ENCODE results near the gene ZNF217. TPM values are rescaled to one million over a fixed set of nuclear protein-coding genes. Genes with fewer than 3 reads are reported as not detected.
"Not testable (repeated sequence)": the region's sequence is repeated elsewhere in the genome, so short reads cannot be mapped to it uniquely, and the experiment has no call there.

The ZNF217 gene
- total RNA-seq, 2 experiments from 2014 or later, result 83.5 to 87.4 TPM

GRCh38 chr20:53608071-53608455 is 14.4 kb upstream of the ZNF217 start:
- ChIA-PET CTCF (no interaction called here), POLR2A (interaction anchor here (1.0 to 2.6 kb wide), 4 partner anchors 8 to 16 kb away, joined by 3 to 22 read pairs (median 5); no protein-coding TSS in a partner anchor)
- Mint-ChIP-seq H3K4me1 (ENCODE audit: low read depth) (peaks cover 41% of the 10 kb centered on the region), H3K27me3 (no peaks in the 10 kb centered on the region), H3K4me3 (peak overlapping the region; percentile 86), H3K9me3 (no peaks in the 10 kb centered on the region), H3K27ac (peak overlapping the region; percentile 94), H3K36me3 (ENCODE audit: low read depth) (peaks cover 17% of the 10 kb centered on the region)
- intact Hi-C loops (cut with DNase I, micrococcal nuclease), result loop anchor here in 1 of 2 experiments (2.0 to 5.0 kb wide), 2 partner anchors 15 to 99 kb away; no protein-coding TSS in a partner anchor
- H3K27me3 ChIP-seq (ENCODE audit: control insufficient read depth in 1 of 2, insufficient read depth in 2 of 2, low read length in 2 of 2), result no peaks in the 10 kb centered on the region
- peak overlapping the region; percentile 55 for H3K4me3 ChIP-seq (ENCODE audit: low read length)
- peaks cover 3% of the 10 kb centered on the region for H3K36me3 ChIP-seq (ENCODE audit: insufficient read depth, low read length)
- peak overlapping the region; percentile 68 to 75 for H3K27ac ChIP-seq (ENCODE audit: low read depth in 1 of 2, low read length in 2 of 2)
- peaks cover 0 to 10% of the 10 kb centered on the region in 2 experiments for H3K9me3 ChIP-seq (ENCODE audit: control insufficient read depth in 1 of 2, insufficient read depth in 1 of 2, low read length in 2 of 2)
- H3K4me1 ChIP-seq (ENCODE audit: insufficient read depth, low read length), result peaks cover 31% of the 10 kb centered on the region
- ATAC-seq (ENCODE audit: poor library complexity) (no peak), DNase-seq (peak in 2 of 14 experiments; percentile 27 to 32)
- no peak for TF ChIP-seq CTCF (IDR thresholded peaks at IDR 0.05)

DNA sequence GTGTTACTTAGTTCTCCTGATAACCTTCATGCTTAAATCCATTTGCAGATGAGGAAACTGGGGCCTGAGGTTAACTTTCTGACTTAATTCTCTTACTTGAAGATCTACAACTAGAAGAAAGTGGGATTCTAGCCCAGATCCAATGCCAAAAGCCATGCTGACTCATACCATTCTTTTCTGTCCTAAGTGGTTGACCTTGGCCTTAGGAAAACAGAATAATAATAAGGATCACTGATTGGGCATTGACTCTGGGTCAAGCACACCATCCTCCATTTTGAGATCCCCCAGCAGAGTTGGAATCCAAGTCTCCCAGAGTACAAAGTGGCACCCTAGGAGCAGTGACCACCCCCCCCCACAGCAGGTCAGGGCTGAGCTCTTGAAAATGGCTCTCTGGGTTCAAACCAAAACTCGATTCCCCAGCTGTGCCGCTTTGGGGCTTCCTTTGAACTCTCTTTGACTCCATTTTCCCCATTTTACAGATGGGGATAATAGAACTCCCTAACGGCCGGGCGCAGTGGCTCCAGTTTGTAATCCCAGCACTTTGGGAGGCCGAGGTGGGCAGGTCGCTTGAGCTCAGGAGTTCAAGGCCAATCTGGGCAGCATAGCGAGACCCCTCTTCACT is 12.8 kb upstream of the ZNF217 start:
- no peak for ATAC-seq (ENCODE audit: poor library complexity)
- H3K9me3 ChIP-seq (ENCODE audit: control insufficient read depth in 1 of 2, insufficient read depth in 1 of 2, low read length in 2 of 2), result peaks cover 0 to 10% of the 10 kb centered on the region in 2 experiments
- no peak overlapping the region for H3K27ac ChIP-seq (ENCODE audit: low read depth in 1 of 2, low read length in 2 of 2)
- ChIA-PET CTCF (interaction anchor here (1.3 kb wide), 1 partner anchor 15 kb away, joined by 3 read pairs; no protein-coding TSS in a partner anchor), POLR2A (interaction anchor here (1.1 to 1.9 kb wide), 2 partner anchors 10 kb away, joined by 3 to 6 read pairs; no protein-coding TSS in a partner anchor)
- peaks cover 46% of the 10 kb centered on the region for H3K4me1 Mint-ChIP-seq (ENCODE audit: low read depth)
- no peak overlapping the region for H3K4me3 Mint-ChIP-seq
- no peaks in the 10 kb centered on the region for H3K27me3 Mint-ChIP-seq
- H3K4me1 ChIP-seq (ENCODE audit: insufficient read depth, low read length), result peaks cover 31% of the 10 kb centered on the region
- H3K36me3 ChIP-seq (ENCODE audit: insufficient read depth, low read length), result peaks cover 3% of the 10 kb centered on the region
- no peak overlapping the region for H3K27ac Mint-ChIP-seq
- H3K4me3 ChIP-seq (ENCODE audit: low read length), result no peak overlapping the region
- no peaks in the 10 kb centered on the region for H3K27me3 ChIP-seq (ENCODE audit: control insufficient read depth in 1 of 2, insufficient read depth in 2 of 2, low read length in 2 of 2)
- DNase-seq, result peak in 1 of 14 experiments; percentile 16
- intact Hi-C loops (cut with DNase I, micrococcal nuclease), result loop anchor here in 1 of 2 experiments (5.0 kb wide), 1 partner anchor 101 kb away; no protein-coding TSS in a partner anchor
- no peak for TF ChIP-seq CTCF (IDR thresholded peaks at IDR 0.05)
- H3K9me3 Mint-ChIP-seq, result no peaks in the 10 kb centered on the region
- peaks cover 17% of the 10 kb centered on the region for H3K36me3 Mint-ChIP-seq (ENCODE audit: low read depth)

- ChIA-PET POLR2A (interaction anchor here (1.1 kb wide), 1 partner anchor 9 kb away, joined by 3 read pairs; no protein-coding TSS in a partner anchor), CTCF (interaction anchor here (1.3 kb wide), 1 partner anchor 16 kb away, joined by 3 read pairs; no protein-coding TSS in a partner anchor)
- H3K4me3 ChIP-seq (ENCODE audit: low read length); H3K9me3 Mint-ChIP-seq; H3K27me3 ChIP-seq (ENCODE audit: control insufficient read depth in 1 of 2, insufficient read depth in 2 of 2, low read length in 2 of 2); H3K27me3 Mint-ChIP-seq; H3K27ac ChIP-seq (ENCODE audit: low read depth in 1 of 2, low read length in 2 of 2); ATAC-seq (ENCODE audit: poor library complexity); H3K4me3 Mint-ChIP-seq; H3K36me3 ChIP-seq (ENCODE audit: insufficient read depth, low read length); H3K27ac Mint-ChIP-seq; DNase-seq: not testable (repeated sequence)
- intact Hi-C loops (cut with DNase I, micrococcal nuclease), result loop anchor here in 1 of 2 experiments (5.0 kb wide), 1 partner anchor 102 kb away; no protein-coding TSS in a partner anchor
- peaks cover 51% of the 10 kb centered on the region for H3K4me1 Mint-ChIP-seq (ENCODE audit: low read depth)
- H3K36me3 Mint-ChIP-seq (ENCODE audit: low read depth), result peaks cover 21% of the 10 kb centered on the region
- Histone ChIP-seq H3K9me3 (ENCODE audit: control insufficient read depth in 1 of 2, insufficient read depth in 1 of 2, low read length in 2 of 2) (peaks cover 0 to 10% of the 10 kb centered on the region in 2 experiments), H3K4me1 (ENCODE audit: insufficient read depth, low read length) (peaks cover 28% of the 10 kb centered on the region)
Measured at GRCh38 chr20:53605401-53605800, 11.8 kb upstream of the ZNF217 start.

DNA sequence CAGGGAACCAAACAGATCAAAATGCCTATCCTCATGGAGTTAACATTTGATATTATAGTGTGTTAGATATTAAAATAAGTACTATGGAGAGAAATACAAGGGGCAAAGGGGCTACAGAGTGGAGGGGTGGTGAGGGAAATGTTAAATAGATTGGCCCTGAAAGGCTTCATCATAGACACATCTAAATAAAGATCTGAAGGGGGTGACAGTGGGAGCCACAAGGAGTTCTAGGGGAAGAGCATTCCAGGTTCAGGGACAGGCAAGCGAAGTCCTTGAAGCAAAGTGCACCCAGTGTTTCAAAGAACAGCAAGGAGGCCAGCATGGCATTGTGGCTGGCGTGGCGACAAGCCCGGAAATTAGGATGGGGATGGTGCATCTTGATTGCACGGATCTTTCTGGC is 11.2 kb upstream of the ZNF217 start:
- H3K27ac ChIP-seq (ENCODE audit: low read depth in 1 of 2, low read length in 2 of 2); ATAC-seq (ENCODE audit: poor library complexity); H3K36me3 ChIP-seq (ENCODE audit: insufficient read depth, low read length); POLR2A ChIA-PET; CTCF ChIA-PET; H3K27me3 ChIP-seq (ENCODE audit: control insufficient read depth in 1 of 2, insufficient read depth in 2 of 2, low read length in 2 of 2); DNase-seq; H3K4me3 Mint-ChIP-seq; H3K9me3 Mint-ChIP-seq; H3K27me3 Mint-ChIP-seq; H3K4me3 ChIP-seq (ENCODE audit: low read length): not testable (repeated sequence)
- intact Hi-C loops (cut with DNase I, micrococcal nuclease), result loop anchor here (5.0 kb wide), 2 partner anchors 32 to 102 kb away; no protein-coding TSS in a partner anchor
- Mint-ChIP-seq H3K27ac (peak overlapping the region; percentile 57), H3K36me3 (ENCODE audit: low read depth) (peaks cover 21% of the 10 kb centered on the region), H3K4me1 (ENCODE audit: low read depth) (peaks cover 51% of the 10 kb centered on the region)
- Histone ChIP-seq H3K4me1 (ENCODE audit: insufficient read depth, low read length) (peaks cover 25% of the 10 kb centered on the region), H3K9me3 (ENCODE audit: control insufficient read depth in 1 of 2, insufficient read depth in 1 of 2, low read length in 2 of 2) (peaks cover 0 to 10% of the 10 kb centered on the region in 2 experiments)
